ENCODE results near the gene CNTNAP2.
"Not testable (repeated sequence)": the region's sequence is repeated elsewhere in the genome, so short reads cannot be mapped to it uniquely, and the experiment has no call there.

Gene CNTNAP2

DNA sequence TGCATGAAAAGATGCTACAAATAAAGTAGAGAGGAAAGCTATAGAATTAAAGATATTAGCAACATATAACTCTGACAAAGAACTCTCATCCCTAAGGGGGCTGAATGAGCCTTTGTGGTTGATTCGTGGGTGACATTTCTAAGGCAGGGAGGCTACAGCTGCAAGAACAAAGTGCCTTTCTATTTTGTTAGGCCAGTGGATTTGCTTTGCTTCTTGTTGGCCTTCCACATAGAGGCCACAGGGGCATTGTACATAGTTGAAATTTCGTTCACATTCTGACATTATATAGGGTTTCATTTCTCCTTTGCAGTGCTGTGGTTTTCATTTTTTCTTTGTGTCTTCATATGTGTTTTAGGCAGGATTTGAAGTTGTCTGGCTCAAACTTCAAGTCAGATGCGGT is 1654.7 kb downstream of the CNTNAP2 start:
- no peak for DNase-seq (ENCODE audit: low read depth)

DNA sequence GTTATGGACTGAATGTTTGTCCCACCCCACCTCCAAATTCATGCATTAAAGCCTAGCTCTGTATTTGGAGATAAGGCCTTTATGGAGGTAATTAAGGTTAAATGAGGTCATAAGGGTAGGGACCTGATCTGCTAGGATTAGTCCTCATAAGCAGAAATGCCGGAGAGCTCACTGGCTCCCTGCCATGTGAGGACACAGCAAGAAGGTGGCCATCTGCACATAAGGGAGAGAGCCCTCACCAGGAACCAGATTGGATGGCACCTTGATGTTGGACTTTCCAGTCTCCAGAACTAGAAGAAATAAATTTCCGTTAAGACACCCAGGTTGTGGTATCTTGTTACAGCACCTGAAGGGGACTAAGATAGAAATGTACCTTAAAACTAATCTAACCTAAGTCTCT is 1657.9 kb downstream of the CNTNAP2 start:
- DNase-seq (ENCODE audit: low read depth) = no peak

DNA sequence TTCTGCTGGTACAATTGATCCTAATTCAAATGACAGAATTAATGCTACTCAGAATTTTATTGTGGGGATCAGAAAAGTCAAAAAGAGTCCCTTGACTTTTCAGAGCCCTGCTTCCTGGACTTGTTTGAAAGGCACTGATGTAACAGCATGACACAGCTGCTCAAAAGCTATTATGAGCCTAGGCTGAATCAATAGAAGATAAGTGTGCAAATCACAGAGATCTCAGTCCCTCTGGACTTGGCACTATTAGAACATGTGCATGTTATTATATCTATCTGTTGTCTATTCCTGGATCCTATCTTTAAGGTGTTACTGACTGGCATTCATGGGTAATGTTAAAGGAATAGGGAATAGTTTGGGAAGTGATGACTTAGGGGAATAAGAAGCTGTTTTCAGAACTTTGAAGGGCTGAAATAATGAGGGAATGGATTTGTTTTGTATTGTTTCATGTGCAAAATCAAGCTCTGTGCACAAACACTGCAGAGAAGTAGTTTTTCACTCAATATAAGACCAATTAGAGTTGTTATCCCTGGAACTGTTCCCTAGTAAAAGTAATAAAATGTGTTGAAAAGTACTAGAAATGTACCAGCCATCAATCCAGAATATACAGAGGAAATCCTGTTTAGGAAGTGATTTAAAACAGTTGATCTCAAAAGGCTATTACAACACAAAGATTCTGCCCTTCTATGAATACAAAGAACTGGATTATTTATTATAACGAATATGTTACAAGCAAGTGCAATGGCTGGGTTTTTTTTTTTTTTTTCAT is 1659.1 kb downstream of the CNTNAP2 start:
- DNase-seq (ENCODE audit: low read depth) = no peak

DNA sequence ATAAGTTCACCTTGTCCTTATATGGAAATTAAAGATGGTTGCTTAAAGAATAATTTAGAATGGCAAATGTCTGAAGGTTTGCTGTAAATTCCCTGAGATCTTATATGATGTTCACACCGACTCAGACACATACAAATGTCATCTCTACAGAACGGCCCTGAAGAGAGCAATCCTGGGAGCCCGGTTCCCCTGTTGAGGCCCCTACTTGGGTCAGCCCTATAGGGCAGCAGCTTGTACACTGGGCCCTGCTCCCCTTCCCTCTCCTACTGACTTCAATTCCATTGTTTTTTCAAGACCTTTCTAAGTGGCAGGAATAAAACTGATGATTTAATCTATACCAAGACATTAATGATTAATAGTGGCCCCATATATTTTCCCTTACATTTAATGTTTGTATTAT is 1660.7 kb downstream of the CNTNAP2 start:
- DNase-seq (ENCODE audit: low read depth) = no peak

DNA sequence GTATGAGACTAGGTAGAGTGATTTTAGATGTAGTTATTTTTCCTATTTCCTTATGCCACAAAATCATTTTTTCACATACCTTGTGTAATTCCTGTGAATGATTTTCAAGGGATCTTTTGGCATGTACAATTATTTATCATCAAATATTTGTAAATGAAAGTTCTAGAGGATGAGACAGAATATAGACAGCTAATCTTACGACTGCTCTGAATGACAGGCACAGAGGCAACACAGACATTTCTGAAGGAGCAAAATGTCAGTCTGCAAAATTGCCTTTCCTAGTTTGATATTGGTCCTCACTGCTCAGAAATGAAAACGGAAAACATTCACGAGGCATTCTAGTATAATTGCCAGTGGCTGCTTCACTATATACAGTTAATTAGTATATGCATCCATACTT is 1663.3 kb downstream of the CNTNAP2 start:
- DNase-seq (ENCODE audit: low read depth) = no peak

DNA sequence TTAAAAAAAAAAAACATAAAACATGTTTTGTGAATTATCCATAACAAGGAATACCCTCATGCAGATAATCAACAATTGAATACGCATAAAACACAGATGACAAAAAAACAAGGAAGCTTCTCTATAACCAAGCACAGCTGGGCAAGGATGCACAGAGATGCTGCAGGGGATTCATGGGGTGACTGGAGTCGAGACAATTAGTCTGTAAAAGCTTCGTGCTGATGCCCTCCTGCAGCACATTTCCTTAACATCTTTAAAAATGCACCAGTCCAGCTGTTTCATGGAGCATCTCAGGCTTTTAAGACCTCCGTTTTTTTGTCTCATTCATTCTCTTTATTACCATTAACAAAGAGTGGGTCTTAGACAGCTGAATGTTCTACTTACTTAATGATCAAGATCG is 1680.0 kb downstream of the CNTNAP2 start:
- DNase-seq (ENCODE audit: low read depth) = no peak

DNA sequence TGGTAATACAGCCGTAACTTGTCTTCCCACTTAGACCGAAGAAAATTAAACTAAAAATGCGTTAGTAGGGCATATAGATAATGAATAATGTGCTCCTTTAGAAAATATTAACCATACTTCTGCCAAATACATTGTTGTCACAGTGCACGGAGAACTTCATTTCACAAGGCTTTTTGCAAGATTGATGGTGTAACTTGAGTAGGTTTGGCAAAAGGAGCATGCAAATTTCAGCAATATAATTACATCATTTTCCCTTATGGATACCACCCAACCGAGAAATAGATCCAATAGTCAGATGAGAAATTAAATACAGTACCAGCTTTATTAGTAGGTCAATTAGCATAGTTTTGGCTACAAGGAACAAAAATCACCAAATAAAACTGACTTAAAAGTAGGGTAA is 1681.4 kb downstream of the CNTNAP2 start:
- DNase-seq (ENCODE audit: low read depth) = no peak

DNA sequence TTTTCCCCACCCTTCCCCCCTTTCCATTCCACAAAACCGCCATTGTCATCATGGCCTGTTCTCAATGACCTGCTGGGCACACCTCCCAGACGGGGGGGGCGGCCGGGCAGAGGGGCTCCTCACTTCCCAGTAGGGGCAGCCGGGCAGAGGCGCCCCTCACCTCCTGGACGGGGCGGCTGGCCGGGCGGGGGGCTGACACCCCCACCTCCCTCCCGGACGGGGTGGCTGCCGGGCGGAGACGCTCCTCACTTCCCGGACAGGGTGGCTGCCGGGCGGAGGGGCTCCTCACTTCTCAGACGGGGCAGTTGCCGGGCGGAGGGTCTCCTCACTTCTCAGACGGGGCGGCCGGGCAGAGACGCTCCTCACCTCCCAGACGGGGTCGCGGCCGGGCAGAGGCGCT is 1685.2 kb downstream of the CNTNAP2 start:
- DNase-seq (ENCODE audit: low read depth) = not testable (repeated sequence)

DNA sequence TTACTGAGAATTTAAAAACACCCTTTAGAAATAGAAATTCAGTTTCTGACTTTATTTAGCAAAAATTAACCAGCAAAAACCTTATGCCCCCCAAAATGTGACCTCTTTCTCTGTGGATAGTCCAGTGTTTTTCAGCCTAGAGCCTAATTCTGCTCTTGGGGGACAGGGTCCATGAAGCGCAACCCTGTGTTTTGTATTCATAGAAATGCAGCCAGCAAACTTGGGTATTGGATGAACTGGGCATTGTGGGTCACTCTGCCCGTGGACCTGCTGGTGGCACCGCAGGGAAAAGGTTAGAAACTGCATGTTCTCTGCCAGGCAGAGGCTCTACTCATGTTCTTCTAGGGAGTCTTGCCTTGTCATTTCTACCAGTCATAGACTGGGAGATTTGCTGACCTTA is 1686.5 kb downstream of the CNTNAP2 start:
- DNase-seq (ENCODE audit: low read depth) = no peak

DNA sequence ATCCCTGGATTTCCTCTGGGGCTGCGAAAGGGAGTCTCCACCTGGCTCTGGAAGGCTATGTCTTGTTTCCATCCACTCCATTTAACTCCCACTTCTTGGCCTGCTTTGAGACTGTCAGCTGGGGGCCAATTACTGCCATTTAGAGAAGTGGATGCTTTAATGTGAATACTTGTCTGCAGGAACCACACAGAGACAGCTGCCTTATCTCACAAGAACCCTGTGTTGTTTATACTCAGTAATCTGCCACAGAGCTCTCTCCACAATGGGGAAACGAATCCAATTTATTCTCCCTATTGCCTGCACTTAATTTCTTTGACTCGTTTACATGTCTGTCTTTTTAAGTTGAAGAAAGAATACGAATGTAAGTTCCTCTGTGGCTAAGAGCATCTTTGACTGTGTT is 1687.0 kb downstream of the CNTNAP2 start:
- no peak for DNase-seq (ENCODE audit: low read depth)

DNA sequence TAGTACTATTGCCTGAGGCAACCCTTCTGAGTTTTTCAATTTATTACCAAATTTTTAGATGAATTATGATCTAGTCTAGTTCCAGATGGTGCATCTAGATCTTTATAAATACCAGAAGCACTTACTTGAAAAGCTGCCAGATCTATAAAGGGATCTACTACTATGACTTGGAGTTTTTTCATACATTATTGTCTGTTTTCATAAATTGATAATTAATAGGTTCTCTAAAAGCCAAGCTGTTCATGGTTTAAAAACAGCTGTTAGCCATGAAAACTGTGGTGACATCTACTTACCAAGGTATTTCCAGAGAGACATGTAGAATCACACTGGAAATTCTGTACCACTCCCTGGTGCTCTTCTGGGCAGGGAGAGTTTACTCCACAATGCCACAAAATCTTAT is 1687.4 kb downstream of the CNTNAP2 start:
- no peak for DNase-seq (ENCODE audit: low read depth)

DNA sequence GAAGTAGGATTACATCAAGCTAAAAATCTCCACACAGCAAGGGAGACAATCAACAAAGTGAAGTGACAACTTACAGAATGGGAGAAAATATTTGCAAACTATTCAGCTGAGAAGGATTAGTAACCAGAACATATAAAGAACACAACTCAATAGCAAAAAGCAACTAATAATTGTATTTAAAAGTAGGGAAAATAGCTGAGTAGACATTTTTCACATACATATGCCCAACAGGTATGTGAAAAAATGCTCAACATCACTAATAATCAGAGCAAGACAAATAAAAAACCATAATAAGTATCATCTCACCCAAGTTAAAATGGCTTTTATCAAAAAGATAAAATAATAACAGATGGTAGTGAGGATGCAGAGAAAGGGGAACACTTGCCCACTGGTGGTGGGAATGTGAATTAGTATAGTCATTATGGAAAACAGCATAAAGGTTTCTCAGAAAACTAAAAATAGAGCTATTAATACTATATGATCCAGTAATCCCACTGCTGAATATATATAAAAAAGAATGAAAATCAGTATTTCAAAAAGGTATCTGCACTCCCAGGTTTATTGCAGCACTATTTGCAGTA is 1689.5 kb downstream of the CNTNAP2 start:
- DNase-seq (ENCODE audit: low read depth) = no peak

DNA sequence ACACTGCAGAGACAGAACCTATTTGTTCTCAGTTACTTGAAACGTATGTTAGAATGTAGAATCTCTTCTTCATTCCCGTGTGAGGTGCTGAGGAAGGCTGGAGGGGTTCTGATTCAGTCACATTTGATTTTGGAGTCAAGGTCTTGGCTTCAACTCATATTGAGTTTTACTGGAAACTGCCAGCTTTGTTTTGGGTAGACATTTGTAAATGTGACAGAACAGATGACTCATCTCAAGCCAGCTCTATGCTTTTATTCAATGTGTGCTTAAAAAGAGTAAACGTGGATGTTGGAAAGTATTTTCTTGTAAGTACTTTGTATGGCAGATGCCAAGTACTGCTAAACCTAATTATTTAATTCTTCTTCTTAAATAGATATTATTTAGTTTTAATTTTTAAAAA is 1693.2 kb downstream of the CNTNAP2 start:
- no peak for DNase-seq (ENCODE audit: low read depth)

DNA sequence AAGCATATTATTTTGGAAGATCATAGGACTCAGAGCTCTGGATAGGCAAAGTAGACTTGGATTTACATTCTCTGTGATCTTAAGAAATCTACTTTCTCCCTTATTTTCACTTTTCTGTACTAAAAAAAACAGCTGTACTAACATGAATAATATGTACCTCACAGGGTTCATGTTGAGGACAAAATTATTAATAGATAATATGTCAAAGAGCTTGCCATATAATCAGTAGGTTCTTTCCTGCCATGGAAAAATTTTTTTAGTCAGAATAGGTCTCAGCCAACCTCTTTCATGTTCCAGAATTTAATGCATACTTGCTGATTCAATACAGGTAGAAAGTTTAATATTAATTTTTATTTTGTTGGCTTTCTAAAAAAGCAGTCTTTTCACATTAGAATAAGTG is 1693.7 kb downstream of the CNTNAP2 start:
- DNase-seq (ENCODE audit: low read depth) = no peak

DNA sequence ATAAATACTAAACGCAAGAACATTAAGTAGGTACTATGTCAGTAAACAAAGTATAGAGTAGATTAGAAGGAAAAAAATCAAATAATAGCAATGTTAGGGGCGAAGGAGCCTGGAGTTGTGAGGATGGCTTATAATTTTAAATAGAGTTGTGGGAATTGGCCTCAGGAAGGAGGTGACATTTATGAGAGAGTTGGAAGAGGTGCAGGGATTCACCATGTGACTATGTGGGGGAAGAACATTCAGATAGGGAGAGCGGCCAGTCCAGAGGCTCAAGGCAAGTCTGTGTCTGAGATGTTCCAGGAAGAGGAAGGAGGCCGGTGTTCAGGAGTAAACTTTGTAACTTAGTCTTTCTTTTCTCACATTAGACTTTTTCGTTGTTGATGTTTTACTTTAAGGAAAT is 1695.3 kb downstream of the CNTNAP2 start:
- DNase-seq (ENCODE audit: low read depth) = no peak

DNA sequence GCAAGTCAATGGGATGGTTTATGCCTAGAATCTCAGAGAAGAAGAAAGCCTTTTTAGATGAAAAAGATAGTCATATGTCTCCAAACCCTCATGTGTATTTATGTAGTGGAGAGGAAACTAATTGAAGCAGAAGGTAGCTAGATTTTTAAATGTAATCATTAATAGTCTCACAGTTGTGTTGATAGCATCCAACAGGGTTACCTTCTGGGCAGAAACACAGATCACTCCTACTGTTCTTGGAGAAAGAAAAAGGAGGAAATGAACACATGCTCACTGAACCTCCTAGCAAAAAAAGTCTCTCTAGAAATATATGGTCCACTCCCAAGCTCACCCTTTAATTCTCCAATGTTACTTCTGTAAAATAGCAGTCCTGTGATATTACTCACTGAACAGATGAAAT is 1696.7 kb downstream of the CNTNAP2 start:
- no peak for DNase-seq (ENCODE audit: low read depth)

DNA sequence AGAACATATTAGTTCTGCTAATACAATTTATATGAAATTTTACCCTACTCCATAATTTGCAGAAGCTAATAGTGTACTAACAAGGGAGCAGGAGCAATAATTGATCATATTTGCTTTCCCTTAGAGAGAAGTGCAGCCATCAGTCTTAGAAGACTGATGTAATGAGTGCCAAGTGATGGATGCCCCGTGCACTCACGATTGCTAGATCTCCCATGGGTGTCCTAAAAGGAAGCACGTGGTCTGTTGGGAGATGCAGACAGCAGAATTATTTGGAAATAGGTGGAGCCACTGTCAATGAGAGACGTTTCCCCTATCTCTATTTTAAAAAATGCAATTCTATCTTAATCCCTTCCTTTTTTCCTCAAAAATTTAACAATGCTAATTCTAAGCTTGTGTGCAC is 1701.7 kb downstream of the CNTNAP2 start:
- no peak for DNase-seq (ENCODE audit: low read depth)

DNA sequence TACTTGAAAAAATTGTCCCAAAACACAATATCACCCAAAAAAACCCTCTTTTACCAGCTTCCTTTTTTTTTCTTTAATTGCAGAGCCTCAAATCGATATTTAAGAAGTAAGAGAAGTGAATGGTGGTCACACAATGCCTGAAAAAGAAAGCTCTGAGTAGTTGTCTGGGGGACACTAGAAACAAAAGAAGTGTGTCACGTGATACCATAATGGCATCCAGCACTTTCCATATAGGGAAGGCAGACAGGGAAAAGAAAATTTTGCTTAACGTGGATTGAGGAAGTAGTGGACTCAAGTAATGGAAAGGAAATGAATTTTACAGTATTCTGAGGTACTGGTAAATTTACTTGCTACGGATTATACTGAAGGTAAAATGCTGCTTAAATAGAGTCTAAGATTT is 1708.1 kb downstream of the CNTNAP2 start:
- no peak for DNase-seq (ENCODE audit: low read depth)

DNA sequence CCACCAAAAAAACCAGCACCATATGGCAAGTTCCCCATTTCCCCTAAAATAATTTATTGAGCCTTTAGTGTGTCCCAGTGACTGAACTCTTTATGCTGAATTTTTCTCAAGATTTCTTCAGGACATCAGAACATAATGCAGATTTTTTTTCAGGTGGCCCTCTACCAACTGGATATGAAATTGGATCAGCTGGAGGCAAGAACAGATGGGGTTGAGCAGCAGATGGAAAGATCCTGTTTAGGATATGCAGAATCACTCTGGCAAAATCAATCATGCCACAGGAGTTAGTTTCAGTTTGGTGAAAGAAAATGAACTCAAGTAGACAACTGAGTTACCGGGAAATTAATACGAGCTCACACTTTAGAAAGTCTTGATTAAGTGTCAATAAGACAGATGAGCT is 1712.4 kb downstream of the CNTNAP2 start:
- no peak for DNase-seq (ENCODE audit: low read depth)

DNA sequence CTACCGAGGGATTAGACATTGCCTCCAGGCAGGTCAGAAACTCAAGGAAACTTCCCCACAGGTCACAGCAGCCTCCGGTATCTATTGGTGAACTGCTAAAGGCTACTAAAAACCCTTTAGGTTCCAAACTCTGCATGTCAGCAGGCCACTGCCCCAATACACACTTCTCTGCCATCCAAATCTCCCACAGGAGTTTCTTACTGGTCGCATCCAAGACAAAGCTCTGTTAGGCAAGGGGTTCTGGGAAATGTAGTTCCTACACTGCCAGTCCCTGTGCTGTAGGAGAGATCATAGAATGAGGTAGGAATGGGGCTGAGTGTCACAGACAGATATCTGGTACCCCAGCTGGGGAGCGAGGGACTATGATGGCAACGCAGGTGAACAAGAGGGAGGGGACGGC is 1717.0 kb downstream of the CNTNAP2 start:
- no peak for DNase-seq (ENCODE audit: low read depth)

DNA sequence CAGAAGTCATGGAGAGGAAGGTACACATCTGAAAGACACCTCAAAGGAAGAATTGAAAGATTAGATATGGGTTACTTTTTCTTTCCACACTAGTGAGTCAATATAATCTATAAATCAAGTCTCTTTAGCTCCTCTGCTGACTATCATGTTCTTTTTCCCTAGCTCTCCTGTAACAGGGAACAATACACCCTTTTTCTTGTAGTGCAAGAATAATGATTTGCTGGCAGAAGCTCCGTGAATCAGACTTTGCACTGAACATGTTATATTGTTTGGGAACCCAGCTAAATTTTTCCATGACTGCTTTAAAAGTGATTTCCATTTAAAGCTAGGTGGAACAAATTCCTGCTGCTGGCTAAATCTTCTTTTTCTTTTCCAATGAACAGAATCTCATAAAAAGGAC is 1717.4 kb downstream of the CNTNAP2 start:
- DNase-seq (ENCODE audit: low read depth) = no peak

DNA sequence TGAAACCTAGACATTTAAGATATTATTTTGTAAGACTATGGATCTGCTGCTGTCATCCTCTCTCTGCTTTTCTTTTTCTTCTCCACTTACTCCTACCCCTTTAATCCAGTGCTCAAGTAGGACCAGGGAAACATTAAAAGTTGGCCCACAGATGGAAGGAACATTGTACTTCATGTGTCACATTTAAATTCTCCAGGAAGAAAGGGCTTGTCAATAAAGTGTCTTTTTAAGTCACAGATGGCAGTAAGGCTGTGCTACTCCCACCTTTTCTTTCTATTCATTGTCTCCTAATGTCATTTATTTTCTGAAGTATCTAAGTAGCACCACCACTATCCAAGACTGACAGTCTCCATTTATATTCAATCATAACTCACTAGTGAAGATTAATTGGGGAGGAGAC is 1736.2 kb downstream of the CNTNAP2 start:
- no peak for DNase-seq (ENCODE audit: low read depth)

DNA sequence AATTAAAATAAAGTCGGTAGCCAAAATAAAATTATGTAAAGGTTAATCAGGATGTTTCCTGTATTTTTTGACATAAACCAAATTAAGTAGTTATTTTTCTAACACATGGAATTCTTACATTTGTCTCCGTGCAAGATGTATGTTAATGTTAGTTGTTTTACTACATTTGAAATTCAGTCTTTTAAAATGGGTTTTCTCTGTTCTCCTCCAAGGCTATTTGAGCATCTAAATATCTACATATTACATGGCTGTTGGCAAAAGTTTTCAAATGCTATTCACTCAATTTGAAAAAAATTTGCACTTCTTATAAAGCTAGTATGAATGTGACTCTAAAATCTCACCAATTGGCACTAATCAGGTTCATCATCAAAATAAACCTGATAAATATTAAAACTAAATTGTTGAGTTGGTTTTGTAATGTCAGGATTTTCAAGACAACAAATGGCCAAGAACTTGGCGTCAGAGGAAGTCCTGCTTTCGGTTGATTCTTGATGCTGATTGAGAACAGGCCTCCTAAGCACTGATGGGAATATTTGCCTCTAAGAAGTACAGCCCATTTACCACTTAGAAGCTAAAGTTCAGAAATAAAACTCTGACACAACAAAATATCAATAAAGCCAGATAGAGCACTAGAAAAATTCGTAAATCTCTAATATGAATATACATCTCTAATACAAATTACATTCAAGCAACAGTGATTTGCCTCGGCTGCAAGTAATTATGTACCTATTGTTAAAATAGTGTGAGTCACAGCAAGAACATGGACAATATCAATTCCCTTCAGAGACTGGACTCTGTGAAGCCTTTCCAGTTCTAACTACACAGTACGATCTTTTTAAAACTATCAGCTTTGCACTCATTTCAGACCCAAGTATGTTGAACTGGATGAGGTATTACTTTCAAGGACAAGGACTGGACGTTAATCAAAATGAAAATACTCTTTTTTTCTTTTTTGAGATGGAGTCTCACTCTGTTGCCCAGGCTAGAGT is 1740.8 kb downstream of the CNTNAP2 start:
- no peak for DNase-seq (ENCODE audit: low read depth)

All from iris pigment epithelial cell (primary cell).